Thyroid gland (tissue), 4 donors: ENCODE measurements around the gene DMC1.

Experiments used
- CTCF ChIP-seq, 6 experiments: fragments of 200-600 bp in 3 of 6; fragments of 450-650 bp in 3 of 6; sonication (generic) in 3 of 6; IDR thresholded peaks; one replicate each; pipeline ENCODE4 v1.5.1; 2016 to 2019; ENCODE audit warnings: antibody characterized with exemption in 6 of 6, mild to moderate bottlenecking in 2 of 6, inconsistent platforms in 1 of 6, moderate library complexity in 1 of 6
- POLR2A ChIP-seq, 2 donors: fragments of 450-650 bp; IDR thresholded peaks; one replicate each; pipeline ENCODE4 v1.6.1; 2017; ENCODE audit warnings: antibody characterized with exemption in 2 of 2, mild to moderate bottlenecking in 2 of 2, moderate library complexity in 1 of 2

GRCh38 chr22:38506118-38506962 lies 63.6 kb downstream of the DMC1 start, which contains the start of gene DDX17:
- TF ChIP-seq CTCF (IDR thresholded peaks at IDR 0.05) (no peak), POLR2A (IDR thresholded peaks at IDR 0.05) (peak; percentile 54 to 89)
